ENCODE measurements around the gene PDIA5.

PDIA5 gene

GRCh38 chr3:123054109-123054778, 12.6 kb upstream of the PDIA5 start:
- H3K27ac ChIP-seq, result no peak overlapping the region
- TF ChIP-seq, protein P1, sequence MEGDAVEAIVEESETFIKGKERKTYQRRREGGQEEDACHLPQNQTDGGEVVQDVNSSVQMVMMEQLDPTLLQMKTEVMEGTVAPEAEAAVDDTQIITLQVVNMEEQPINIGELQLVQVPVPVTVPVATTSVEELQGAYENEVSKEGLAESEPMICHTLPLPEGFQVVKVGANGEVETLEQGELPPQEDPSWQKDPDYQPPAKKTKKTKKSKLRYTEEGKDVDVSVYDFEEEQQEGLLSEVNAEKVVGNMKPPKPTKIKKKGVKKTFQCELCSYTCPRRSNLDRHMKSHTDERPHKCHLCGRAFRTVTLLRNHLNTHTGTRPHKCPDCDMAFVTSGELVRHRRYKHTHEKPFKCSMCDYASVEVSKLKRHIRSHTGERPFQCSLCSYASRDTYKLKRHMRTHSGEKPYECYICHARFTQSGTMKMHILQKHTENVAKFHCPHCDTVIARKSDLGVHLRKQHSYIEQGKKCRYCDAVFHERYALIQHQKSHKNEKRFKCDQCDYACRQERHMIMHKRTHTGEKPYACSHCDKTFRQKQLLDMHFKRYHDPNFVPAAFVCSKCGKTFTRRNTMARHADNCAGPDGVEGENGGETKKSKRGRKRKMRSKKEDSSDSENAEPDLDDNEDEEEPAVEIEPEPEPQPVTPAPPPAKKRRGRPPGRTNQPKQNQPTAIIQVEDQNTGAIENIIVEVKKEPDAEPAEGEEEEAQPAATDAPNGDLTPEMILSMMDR (conservative IDR thresholded peaks at IDR 0.05), result no peak
- no peak for TF ChIP-seq ZFX (IDR thresholded peaks at IDR 0.05)

DNA sequence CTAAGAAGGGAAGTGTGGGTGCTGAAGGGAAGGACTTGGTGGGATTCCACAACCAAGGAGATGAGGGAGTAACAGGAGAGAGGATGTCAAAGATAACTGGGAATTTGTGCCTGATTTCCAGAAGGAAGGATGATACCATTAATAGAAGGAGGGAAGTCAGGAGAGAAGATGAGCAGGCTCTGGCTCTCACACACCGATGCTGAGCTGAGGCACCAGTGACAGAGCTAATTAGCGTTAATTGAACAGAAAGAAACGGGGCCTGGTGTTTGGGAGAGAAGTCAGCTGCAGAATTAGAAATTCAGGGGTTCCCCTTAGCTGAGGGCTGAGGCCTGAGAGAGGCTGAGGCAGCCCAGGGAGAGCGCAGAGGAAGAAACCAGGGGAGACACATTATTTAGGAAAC, 11.9 kb upstream of the PDIA5 start:
- no peak overlapping the region for H3K27ac ChIP-seq
- TF ChIP-seq, protein P1 (conservative IDR thresholded peaks at IDR 0.05), result no peak
- no peak for TF ChIP-seq ZFX (IDR thresholded peaks at IDR 0.05)

- TF ChIP-seq ZFX (IDR thresholded peaks at IDR 0.05), result no peak
- TF ChIP-seq, protein P1 (conservative IDR thresholded peaks at IDR 0.05), result no peak
- no peak overlapping the region for H3K27ac ChIP-seq
Measured at GRCh38 chr3:123055352-123055751, 11.5 kb upstream of the PDIA5 start.

GRCh38 chr3:123058505-123058904, 8.3 kb upstream of the PDIA5 start:
- no peak overlapping the region for H3K27ac ChIP-seq

GRCh38 chr3:123060054-123060453, 6.8 kb upstream of the PDIA5 start:
- TF ChIP-seq, protein P1 (conservative IDR thresholded peaks at IDR 0.05), result no peak
- no peak for TF ChIP-seq ZFX (IDR thresholded peaks at IDR 0.05)

More at GRCh38 chr3:123058505-123058904, 8.3 kb upstream of the PDIA5 start:
- TF ChIP-seq, protein P1 (conservative IDR thresholded peaks at IDR 0.05), result no peak
- TF ChIP-seq ZFX (IDR thresholded peaks at IDR 0.05), result no peak; the same call in 1 of the 2 replicates

DNA sequence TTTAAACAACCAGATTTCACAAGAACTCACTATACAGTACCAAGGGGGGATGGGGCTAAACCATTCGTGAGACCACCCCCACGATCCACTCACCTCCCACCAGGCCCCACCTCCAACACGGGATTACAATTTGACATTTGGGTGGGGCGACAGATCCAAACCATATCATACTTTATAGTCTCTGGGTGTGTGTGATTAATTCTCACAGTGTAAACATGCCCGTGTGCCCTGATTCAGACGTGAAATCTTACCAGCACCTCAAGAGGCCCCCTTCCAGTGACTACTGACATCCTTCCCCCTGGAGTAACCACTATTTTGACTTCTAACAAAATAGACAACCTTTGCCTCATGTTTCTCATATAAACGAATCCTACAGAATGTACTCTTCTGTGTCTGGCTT, 5.0 kb upstream of the PDIA5 start:
- H3K27ac ChIP-seq, result no peak overlapping the region
- TF ChIP-seq, protein P1 (conservative IDR thresholded peaks at IDR 0.05), result no peak
- TF ChIP-seq ZFX (IDR thresholded peaks at IDR 0.05), result no peak

More at GRCh38 chr3:123060054-123060453, 6.8 kb upstream of the PDIA5 start:
- H3K27ac ChIP-seq, result no peak overlapping the region

- no peak for TF ChIP-seq ZFX (IDR thresholded peaks at IDR 0.05)
- TF ChIP-seq, protein P1 (conservative IDR thresholded peaks at IDR 0.05), result no peak
- no peak overlapping the region for H3K27ac ChIP-seq
Measured at GRCh38 chr3:123063034-123063433, 3.8 kb upstream of the PDIA5 start.
